Right lobe of liver (tissue), 4 donors: ENCODE results near the gene RAB4B.

ENCODE experiments used
- CTCF ChIP-seq, 4 donors: fragments of 200-600 bp in 3 of 4; fragments of 450-650 bp in 1 of 4; IDR thresholded peaks; one replicate each; pipeline versions ENCODE4 v1.5.1 to v1.8.0; 2016 to 2022; ENCODE audit warnings: antibody characterized with exemption in 4 of 4, mild to moderate bottlenecking in 2 of 4
- POLR2A ChIP-seq: fragments of 450-650 bp; IDR thresholded peaks from one replicate; pipeline ENCODE4 v1.6.1; 2017; ENCODE audit warnings: antibody characterized with exemption, mild to moderate bottlenecking
- donor health status: DM: no; HTN: no; CAD: no.
- donor health status: DM: no; HTN: no; CAD: no.
- donor health status: DM: no; HTN: yes; CAD: no.

- TF ChIP-seq CTCF (IDR thresholded peaks at IDR 0.05) (no peak), POLR2A (no peak)
These were observed 36.3 kb upstream of the RAB4B start for GRCh38 chr19:40741527-40742390.
